Liver (tissue), 9 donors: Measurements from ENCODE around the gene ITPKB. TPM values are rescaled to one million over a fixed set of nuclear protein-coding genes. Genes with fewer than 3 reads are reported as not detected.

Experiments
- DNase-seq: peaks from one replicate; pipeline ENCODE4 v3.0.0-alpha.2; 2017; ENCODE audit warnings: low spot score
- H3K27ac ChIP-seq, 2 donors: one replicate each; pipeline ENCODE4 v1.7.0; 2013; ENCODE audit warnings: inconsistent platforms in 2 of 2, low read length in 2 of 2, control low read depth in 1 of 2, low read depth in 1 of 2, mild to moderate bottlenecking in 1 of 2
- H3K27me3 ChIP-seq, 4 donors: one replicate each; pipeline versions ENCODE4 v1.6.1 to v1.7.0; 2013; ENCODE audit warnings: low read length in 3 of 4, inconsistent platforms in 1 of 4, mild to moderate bottlenecking in 1 of 4, moderate library complexity in 1 of 4; ENCODE audit not compliant: control insufficient read depth in 4 of 4, insufficient read depth in 4 of 4
- H3K36me3 ChIP-seq, 4 donors: one replicate each; pipeline versions ENCODE4 v1.6.1 to v1.7.0; 2013; ENCODE audit warnings: low read length in 3 of 4, mild to moderate bottlenecking in 3 of 4, low read depth in 1 of 4, moderate library complexity in 1 of 4; ENCODE audit not compliant: control insufficient read depth in 4 of 4, insufficient read depth in 3 of 4
- H3K4me1 ChIP-seq, 4 donors: one replicate each; pipeline versions ENCODE4 v1.6.1 to v1.7.0; 2013; ENCODE audit warnings: low read length in 3 of 4, mild to moderate bottlenecking in 3 of 4, moderate library complexity in 1 of 4; ENCODE audit not compliant: control insufficient read depth in 4 of 4, insufficient read depth in 4 of 4
- H3K4me3 ChIP-seq, 3 donors: one replicate each; pipeline versions ENCODE4 v1.6.1 to v1.7.0; 2013; ENCODE audit warnings: low read length in 3 of 3, control low read depth in 1 of 3, low read depth in 1 of 3, mild to moderate bottlenecking in 1 of 3
- H3K9ac ChIP-seq, 2 donors: one replicate each; pipeline ENCODE4 v1.7.0; 2013; ENCODE audit warnings: low read length in 2 of 2, mild to moderate bottlenecking in 2 of 2, moderate library complexity in 2 of 2, control low read depth in 1 of 2, low read depth in 1 of 2
- H3K9me3 ChIP-seq, 4 donors: one replicate each; pipeline versions ENCODE4 v1.6.1 to v1.7.0; 2013; ENCODE audit warnings: low read length in 3 of 4; ENCODE audit not compliant: control insufficient read depth in 4 of 4
- CTCF ChIP-seq: fragments of 150-350 bp; IDR thresholded peaks from 2 replicates; pipeline ENCODE4 v1.5.1; 2017; ENCODE audit warnings: improper control_type of control experiment, low read depth, low read length; ENCODE audit not compliant: missing input control
- EGR1 ChIP-seq, 2 donors: IDR thresholded peaks; 2 replicates each; pipeline ENCODE4 v1.6.1; 2016 to 2018; ENCODE audit warnings: antibody characterized with exemption in 2 of 2, low read depth in 2 of 2
- GABPA ChIP-seq, 2 donors: IDR thresholded peaks in 1 of 2; conservative IDR thresholded peaks in 1 of 2; 2 replicates each; pipeline ENCODE4 v1.6.1; 2016; ENCODE audit warnings: antibody characterized with exemption in 2 of 2, mild to moderate bottlenecking in 1 of 2, moderate library complexity in 1 of 2
- HNF4A ChIP-seq, 2 donors: conservative IDR thresholded peaks; 2 replicates each; pipeline ENCODE4 v1.6.1; 2016; ENCODE audit warnings: antibody characterized with exemption in 2 of 2, mild to moderate bottlenecking in 2 of 2
- HNF4G ChIP-seq: IDR thresholded peaks from 2 replicates; pipeline ENCODE4 v1.6.1; 2016; ENCODE audit warnings: antibody characterized with exemption
- MAX ChIP-seq: IDR thresholded peaks from 2 replicates; pipeline ENCODE4 v1.6.1; 2016; ENCODE audit warnings: antibody characterized with exemption
- NR2F2 ChIP-seq: IDR thresholded peaks from 2 replicates; pipeline ENCODE4 v1.6.1; 2016; ENCODE audit warnings: antibody characterized with exemption
- RAD21 ChIP-seq, 2 donors: IDR thresholded peaks; 2 replicates each; pipeline ENCODE4 v1.6.1; 2016; ENCODE audit warnings: antibody characterized with exemption in 2 of 2, mild to moderate bottlenecking in 2 of 2
- REST ChIP-seq: IDR thresholded peaks from 2 replicates; pipeline ENCODE4 v1.6.1; 2016; ENCODE audit warnings: antibody characterized with exemption, mild to moderate bottlenecking
- RXRA ChIP-seq, 2 donors: IDR thresholded peaks; 2 replicates each; pipeline ENCODE4 v1.6.1; 2017 to 2018; ENCODE audit warnings: antibody characterized with exemption in 2 of 2, mild to moderate bottlenecking in 1 of 2
- TAF1 ChIP-seq: conservative IDR thresholded peaks from 2 replicates; pipeline ENCODE4 v1.6.1; 2016; ENCODE audit warnings: antibody characterized with exemption, mild to moderate bottlenecking
- YY1 ChIP-seq: IDR thresholded peaks from 2 replicates; pipeline ENCODE4 v1.6.1; 2016; ENCODE audit warnings: antibody characterized with exemption, mild to moderate bottlenecking
- ZBTB33 ChIP-seq: IDR thresholded peaks from 2 replicates; pipeline ENCODE4 v1.6.1; 2016; ENCODE audit warnings: antibody characterized with exemption
- WGBS: extraction: QIAGEN DNeasy Blood & Tissue Kit; methylation state at CpG from one replicate; pipeline ENCODE4 v1.1.7; 2013; 5-methylcytosine and 5-hydroxymethylcytosine counted together
- polyA plus RNA-seq, 2 donors: library from polyadenylated mRNA; stranded (reverse) in 1 of 2; unstranded in 1 of 2; fragments of 200-250 nt in 1 of 2; fragments of >200 nt in 1 of 2; fragmentation: Nextera tagmentation in 1 of 2; extraction: Ambion mirVana in 1 of 2; gene quantifications; one replicate each; pipeline versions ENCODE4 v1.2.1 to v1.2.3, GENCODE V29; 2013 to 2015
- total RNA-seq, 2 donors: library from RNA; depleted of rRNA; stranded (reverse); fragments of >200 nt; gene quantifications; one replicate each; pipeline ENCODE4 v1.2.3, GENCODE V29; 2014
- donor health status: healthy.
- donor health status: healthy.
- donor health status: healthy.
- donor health status: healthy.
- donor health status: healthy.

Gene ITPKB
- total and polyA plus RNA-seq, 4 donors: 0.61 to 5.8 (median 3.7) TPM

GRCh38 chr1:226596531-226597165 lies 142.4 kb downstream of the ITPKB start:
- no peak for DNase-seq
- no peak overlapping the region for H3K27ac ChIP-seq
- no peak overlapping the region for H3K4me3 ChIP-seq
- WGBS: 88% methylated on average over 16 of the region's 16 CpGs
- no peaks in the 10 kb centered on the region for H3K36me3 ChIP-seq
- H3K27me3 ChIP-seq: no peaks in the 10 kb centered on the region
- TF ChIP-seq GABPA (IDR thresholded peaks at IDR 0.05 in 1 of 2, conservative IDR thresholded peaks at IDR 0.05 in 1 of 2) (no peak), EGR1 (IDR thresholded peaks at IDR 0.05; ENCODE audit: low read depth in 2 of 2) (no peak), CTCF (no peak), HNF4G (no peak)
- peaks cover 0 to 2% (median 0%) of the 10 kb centered on the region in 4 donors for H3K9me3 ChIP-seq
- H3K4me1 ChIP-seq: no peaks in the 10 kb centered on the region
- no peak overlapping the region for H3K9ac ChIP-seq

- Histone ChIP-seq H3K4me3 (no peak overlapping the region), H3K4me1 (no peaks in the 10 kb centered on the region), H3K27me3 (no peaks in the 10 kb centered on the region), H3K36me3 (no peaks in the 10 kb centered on the region), H3K27ac (no peak overlapping the region), H3K9me3 (peaks cover 0 to 2% (median 0%) of the 10 kb centered on the region in 4 donors), H3K9ac (no peak overlapping the region)
- no peak for TF ChIP-seq RAD21 (IDR thresholded peaks at IDR 0.05)
- no peak for TF ChIP-seq HNF4A (conservative IDR thresholded peaks at IDR 0.05)
- TF ChIP-seq REST: no peak
- no peak for TF ChIP-seq ZBTB33
- no peak for TF ChIP-seq GABPA (IDR thresholded peaks at IDR 0.05 in 1 of 2, conservative IDR thresholded peaks at IDR 0.05 in 1 of 2)
- no peak for TF ChIP-seq CTCF
- TF ChIP-seq TAF1: no peak
- TF ChIP-seq HNF4G: no peak
- no peak for TF ChIP-seq MAX
- TF ChIP-seq YY1: no peak
- no peak for TF ChIP-seq RXRA (IDR thresholded peaks at IDR 0.05)
- TF ChIP-seq NR2F2: no peak
- 84% methylated on average over 8 of the region's 8 CpGs for WGBS
- no peak for DNase-seq
Observed at GRCh38 chr1:226593541-226593940, 145.5 kb downstream of the ITPKB start.
